ENCODE data around the gene ROBO2.

DNA sequence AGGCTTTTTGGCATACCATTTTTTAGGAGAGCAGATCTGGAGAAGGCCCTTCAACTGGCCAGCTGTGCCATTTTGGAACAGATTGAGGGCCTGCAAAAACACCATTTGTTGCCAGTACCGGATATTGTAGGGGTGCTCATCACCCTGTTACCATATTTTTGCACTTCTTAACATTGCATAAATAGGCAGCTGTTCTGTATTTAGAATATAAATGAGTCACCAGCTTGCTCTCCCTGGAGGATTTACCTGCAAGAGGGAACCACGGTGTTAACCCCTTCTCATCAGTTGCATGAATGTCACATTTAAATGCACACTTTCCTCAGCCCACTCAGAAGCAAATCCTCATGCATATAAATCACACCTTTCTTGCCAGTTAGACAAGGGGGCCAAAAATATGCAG lies 435.6 kb downstream of the ROBO2 start:
- no peak for TF ChIP-seq POLR2A (IDR thresholded peaks at IDR 0.05)
- TF ChIP-seq, protein P1, sequence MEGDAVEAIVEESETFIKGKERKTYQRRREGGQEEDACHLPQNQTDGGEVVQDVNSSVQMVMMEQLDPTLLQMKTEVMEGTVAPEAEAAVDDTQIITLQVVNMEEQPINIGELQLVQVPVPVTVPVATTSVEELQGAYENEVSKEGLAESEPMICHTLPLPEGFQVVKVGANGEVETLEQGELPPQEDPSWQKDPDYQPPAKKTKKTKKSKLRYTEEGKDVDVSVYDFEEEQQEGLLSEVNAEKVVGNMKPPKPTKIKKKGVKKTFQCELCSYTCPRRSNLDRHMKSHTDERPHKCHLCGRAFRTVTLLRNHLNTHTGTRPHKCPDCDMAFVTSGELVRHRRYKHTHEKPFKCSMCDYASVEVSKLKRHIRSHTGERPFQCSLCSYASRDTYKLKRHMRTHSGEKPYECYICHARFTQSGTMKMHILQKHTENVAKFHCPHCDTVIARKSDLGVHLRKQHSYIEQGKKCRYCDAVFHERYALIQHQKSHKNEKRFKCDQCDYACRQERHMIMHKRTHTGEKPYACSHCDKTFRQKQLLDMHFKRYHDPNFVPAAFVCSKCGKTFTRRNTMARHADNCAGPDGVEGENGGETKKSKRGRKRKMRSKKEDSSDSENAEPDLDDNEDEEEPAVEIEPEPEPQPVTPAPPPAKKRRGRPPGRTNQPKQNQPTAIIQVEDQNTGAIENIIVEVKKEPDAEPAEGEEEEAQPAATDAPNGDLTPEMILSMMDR (IDR thresholded peaks at IDR 0.05): no peak

Measured in vagina (tissue), 2 donors.